ENCODE data around the gene ZNF229. TPM values are rescaled to one million over a fixed set of nuclear protein-coding genes. Genes with fewer than 3 reads are reported as not detected.
"Not testable (repeated sequence)": the region's sequence is repeated elsewhere in the genome, so short reads cannot be mapped to it uniquely, and the experiment has no call there.

Gene ZNF229
- polyA plus RNA-seq, 1 experiment = 4.5 TPM

- no peak overlapping the region for H3K4me3 ChIP-seq (ENCODE audit: low read depth, low read length)
- ChIA-PET POLR2A (no interaction called here), CTCF (no interaction called here)
- H3K36me3 ChIP-seq (ENCODE audit: control insufficient read depth, insufficient read depth, low read length) = peaks cover 20% of the 10 kb centered on the region
- H3K27me3 ChIP-seq (ENCODE audit: control insufficient read depth, insufficient read depth, low read length) = no peaks in the 10 kb centered on the region
- DNase-seq (ENCODE audit: low read depth) = no peak
- TF ChIP-seq CTCF (IDR thresholded peaks at IDR 0.05; ENCODE audit: insufficient read depth, low read depth, low read length) = no peak
Measured at GRCh38 chr19:44430956-44431355, 17.3 kb downstream of the ZNF229 start.

- CTCF ChIA-PET; H3K4me3 ChIP-seq (ENCODE audit: low read depth, low read length); DNase-seq (ENCODE audit: low read depth); H3K27me3 ChIP-seq (ENCODE audit: control insufficient read depth, insufficient read depth, low read length); H3K36me3 ChIP-seq (ENCODE audit: control insufficient read depth, insufficient read depth, low read length); POLR2A ChIA-PET: not testable (repeated sequence)
Measured at GRCh38 chr19:44415553-44415952, 32.7 kb downstream of the ZNF229 start.

GRCh38 chr19:44401139-44402115, 46.8 kb downstream of the ZNF229 start, which contains the start of gene ZNF285:
TSS of gene ZNF285 (minus strand) at chr19:44401608. CDS start at chr19:44397213, 4,395 bp downstream.
- peak within 1 kb of the TSS; percentile 63 for H3K4me3 ChIP-seq (ENCODE audit: low read depth, low read length)
- ChIA-PET CTCF (no interaction called here), POLR2A (no interaction called here)
- no peaks in the 10 kb centered on the region for H3K27me3 ChIP-seq (ENCODE audit: control insufficient read depth, insufficient read depth, low read length)
- no peak for TF ChIP-seq CTCF (IDR thresholded peaks at IDR 0.05; ENCODE audit: insufficient read depth, low read depth, low read length)
- no peaks in the 10 kb centered on the region for H3K36me3 ChIP-seq (ENCODE audit: control insufficient read depth, insufficient read depth, low read length)
- peak; percentile 87 for DNase-seq (ENCODE audit: low read depth)

- DNase-seq (ENCODE audit: low read depth) = not testable (repeated sequence)
Measured at GRCh38 chr19:44389268-44389667, 59.0 kb downstream of the ZNF229 start.

More at GRCh38 chr19:44389268-44389667, 59.0 kb downstream of the ZNF229 start:
- H3K27me3 ChIP-seq (ENCODE audit: control insufficient read depth, insufficient read depth, low read length); POLR2A ChIA-PET; H3K36me3 ChIP-seq (ENCODE audit: control insufficient read depth, insufficient read depth, low read length); CTCF ChIA-PET; H3K4me3 ChIP-seq (ENCODE audit: low read depth, low read length): not testable (repeated sequence)

Other genes with a start within 250 kb of the ZNF229 start
- 5.9 and 7.7 TPM in 2 replicates for gene ZNF227, start 235.9 kb downstream of the ZNF229 start, polyA plus RNA-seq (2011; rRNA removed)
- gene ZNF233, start 188.6 kb downstream of the ZNF229 start, polyA plus RNA-seq (2011; rRNA removed) = 0.61 and 1.4 TPM in 2 replicates
- gene ZNF235, start 143.4 kb downstream of the ZNF229 start, polyA plus RNA-seq (2011; rRNA removed) = 1.3 and 2.7 TPM in 2 replicates
- 1.9 and 4.0 TPM in 2 replicates for gene ZNF112, start 91.8 kb downstream of the ZNF229 start, polyA plus RNA-seq (2011; rRNA removed)
- 1.3 and 2.4 TPM in 2 replicates for gene ZNF285, start 46.9 kb downstream of the ZNF229 start, polyA plus RNA-seq (2011; rRNA removed)
- gene ZNF180, start 52.0 kb upstream of the ZNF229 start, polyA plus RNA-seq (2011; rRNA removed) = 0.80 and 1.2 TPM in 2 replicates
- not detected in 2 replicates for gene CEACAM20, start 81.2 kb upstream of the ZNF229 start, polyA plus RNA-seq (2011; rRNA removed)
- gene IGSF23, start 165.1 kb upstream of the ZNF229 start, polyA plus RNA-seq (2011; rRNA removed) = 0.21 and 0.51 TPM in 2 replicates
- 84.4 and 129 TPM in 2 replicates for gene PVR, start 195.4 kb upstream of the ZNF229 start, polyA plus RNA-seq (2011; rRNA removed)
- 6.1 and 8.9 TPM in 2 replicates for gene CEACAM19, start 223.0 kb upstream of the ZNF229 start, polyA plus RNA-seq (2011; rRNA removed)